ENCODE results near the gene AVPI1. TPM values are rescaled to one million over a fixed set of nuclear protein-coding genes. Genes with fewer than 3 reads are reported as not detected.

The AVPI1 gene
- total and polyA plus RNA-seq, 4 donors = 6.6 to 22.1 (median 11.9) TPM

DNA sequence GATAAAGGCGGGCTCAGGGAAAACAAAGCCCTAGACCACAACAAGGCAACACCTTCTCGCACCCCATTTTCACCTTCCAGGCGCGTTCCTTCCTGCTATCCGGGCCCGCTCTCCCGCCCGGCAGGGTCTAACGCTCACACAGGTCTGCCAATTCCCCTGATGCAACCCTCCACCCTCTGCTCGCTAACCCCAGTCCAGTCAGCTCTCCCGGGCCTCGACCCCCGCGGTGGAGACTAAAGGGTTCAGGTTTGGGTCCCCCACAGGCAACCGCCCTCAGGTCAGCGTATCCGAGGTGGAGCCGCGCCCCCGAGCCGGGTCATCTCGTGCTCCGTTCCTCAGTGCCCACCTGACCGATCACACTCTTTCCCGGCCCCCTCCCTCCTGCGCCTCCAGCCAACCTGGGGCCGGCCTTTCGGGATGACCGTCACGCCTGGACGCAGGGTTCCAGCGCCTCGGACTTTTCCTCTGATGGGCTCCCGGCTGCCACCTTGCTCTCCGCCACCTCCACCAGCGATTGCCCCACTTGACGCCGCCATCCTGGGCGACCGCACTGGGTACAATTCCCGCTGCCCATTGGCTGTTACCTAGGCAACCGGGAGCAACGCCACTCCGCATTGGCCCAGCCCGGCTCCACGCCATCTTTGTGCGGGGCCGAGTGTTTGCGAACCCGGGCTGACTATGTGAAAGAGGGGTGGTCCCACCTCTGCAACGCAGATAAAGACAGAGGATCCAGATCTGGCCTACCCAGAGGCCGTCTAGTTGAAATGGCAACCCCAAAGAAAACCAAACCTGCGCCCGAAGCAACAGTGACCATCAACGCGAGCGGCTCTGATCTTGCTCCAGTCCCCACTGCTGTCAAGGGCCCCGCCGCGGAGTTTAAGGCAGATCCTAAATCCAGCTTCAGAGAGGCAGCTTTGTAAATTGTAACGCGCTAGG lies 53.8 kb downstream of the AVPI1 start, which contains the start of gene MORN4 (continued):
- TF ChIP-seq, protein P1, sequence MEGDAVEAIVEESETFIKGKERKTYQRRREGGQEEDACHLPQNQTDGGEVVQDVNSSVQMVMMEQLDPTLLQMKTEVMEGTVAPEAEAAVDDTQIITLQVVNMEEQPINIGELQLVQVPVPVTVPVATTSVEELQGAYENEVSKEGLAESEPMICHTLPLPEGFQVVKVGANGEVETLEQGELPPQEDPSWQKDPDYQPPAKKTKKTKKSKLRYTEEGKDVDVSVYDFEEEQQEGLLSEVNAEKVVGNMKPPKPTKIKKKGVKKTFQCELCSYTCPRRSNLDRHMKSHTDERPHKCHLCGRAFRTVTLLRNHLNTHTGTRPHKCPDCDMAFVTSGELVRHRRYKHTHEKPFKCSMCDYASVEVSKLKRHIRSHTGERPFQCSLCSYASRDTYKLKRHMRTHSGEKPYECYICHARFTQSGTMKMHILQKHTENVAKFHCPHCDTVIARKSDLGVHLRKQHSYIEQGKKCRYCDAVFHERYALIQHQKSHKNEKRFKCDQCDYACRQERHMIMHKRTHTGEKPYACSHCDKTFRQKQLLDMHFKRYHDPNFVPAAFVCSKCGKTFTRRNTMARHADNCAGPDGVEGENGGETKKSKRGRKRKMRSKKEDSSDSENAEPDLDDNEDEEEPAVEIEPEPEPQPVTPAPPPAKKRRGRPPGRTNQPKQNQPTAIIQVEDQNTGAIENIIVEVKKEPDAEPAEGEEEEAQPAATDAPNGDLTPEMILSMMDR (IDR thresholded peaks at IDR 0.05; ENCODE audit: low read depth, low read length, missing input control) = no peak

DNA sequence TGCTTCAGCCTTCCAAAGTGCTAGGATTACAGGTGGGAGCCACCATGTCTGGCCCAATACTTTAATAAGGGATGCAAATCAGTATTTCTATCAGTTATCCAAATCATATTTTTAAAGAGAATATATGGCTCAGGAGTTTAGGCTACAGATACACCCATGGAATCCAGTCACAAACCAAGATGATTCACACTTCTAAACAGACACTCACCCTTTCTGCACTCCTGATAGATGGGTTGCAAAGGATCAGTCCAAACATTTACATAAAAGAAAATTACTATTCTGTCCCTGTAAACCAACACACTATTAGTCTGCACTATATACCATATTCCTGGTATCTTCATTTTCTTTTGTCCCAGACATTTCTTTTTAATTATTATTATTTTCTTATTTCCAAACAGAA lies 55.9 kb downstream of the AVPI1 start:
- Histone ChIP-seq H3K9me3 (ENCODE audit: control insufficient read depth in 4 of 4, low read length in 3 of 4) (no peaks in the 10 kb centered on the region), H3K4me1 (ENCODE audit: control insufficient read depth in 4 of 4, insufficient read depth in 4 of 4, low read length in 3 of 4) (peaks cover 1 to 8% (median 6%) of the 10 kb centered on the region in 4 donors), H3K9ac (ENCODE audit: low read depth in 1 of 2, low read length in 2 of 2) (no peak overlapping the region), H3K27me3 (ENCODE audit: control insufficient read depth in 4 of 4, insufficient read depth in 4 of 4, low read length in 3 of 4) (no peaks in the 10 kb centered on the region), H3K27ac (ENCODE audit: low read depth in 1 of 2, low read length in 2 of 2) (no peak overlapping the region), H3K36me3 (ENCODE audit: control insufficient read depth in 4 of 4, insufficient read depth in 3 of 4, low read depth in 1 of 4, low read length in 3 of 4) (no peaks in the 10 kb centered on the region), H3K4me3 (ENCODE audit: low read depth in 1 of 3, low read length in 3 of 3) (no peak overlapping the region)
- TF ChIP-seq, protein P2, sequence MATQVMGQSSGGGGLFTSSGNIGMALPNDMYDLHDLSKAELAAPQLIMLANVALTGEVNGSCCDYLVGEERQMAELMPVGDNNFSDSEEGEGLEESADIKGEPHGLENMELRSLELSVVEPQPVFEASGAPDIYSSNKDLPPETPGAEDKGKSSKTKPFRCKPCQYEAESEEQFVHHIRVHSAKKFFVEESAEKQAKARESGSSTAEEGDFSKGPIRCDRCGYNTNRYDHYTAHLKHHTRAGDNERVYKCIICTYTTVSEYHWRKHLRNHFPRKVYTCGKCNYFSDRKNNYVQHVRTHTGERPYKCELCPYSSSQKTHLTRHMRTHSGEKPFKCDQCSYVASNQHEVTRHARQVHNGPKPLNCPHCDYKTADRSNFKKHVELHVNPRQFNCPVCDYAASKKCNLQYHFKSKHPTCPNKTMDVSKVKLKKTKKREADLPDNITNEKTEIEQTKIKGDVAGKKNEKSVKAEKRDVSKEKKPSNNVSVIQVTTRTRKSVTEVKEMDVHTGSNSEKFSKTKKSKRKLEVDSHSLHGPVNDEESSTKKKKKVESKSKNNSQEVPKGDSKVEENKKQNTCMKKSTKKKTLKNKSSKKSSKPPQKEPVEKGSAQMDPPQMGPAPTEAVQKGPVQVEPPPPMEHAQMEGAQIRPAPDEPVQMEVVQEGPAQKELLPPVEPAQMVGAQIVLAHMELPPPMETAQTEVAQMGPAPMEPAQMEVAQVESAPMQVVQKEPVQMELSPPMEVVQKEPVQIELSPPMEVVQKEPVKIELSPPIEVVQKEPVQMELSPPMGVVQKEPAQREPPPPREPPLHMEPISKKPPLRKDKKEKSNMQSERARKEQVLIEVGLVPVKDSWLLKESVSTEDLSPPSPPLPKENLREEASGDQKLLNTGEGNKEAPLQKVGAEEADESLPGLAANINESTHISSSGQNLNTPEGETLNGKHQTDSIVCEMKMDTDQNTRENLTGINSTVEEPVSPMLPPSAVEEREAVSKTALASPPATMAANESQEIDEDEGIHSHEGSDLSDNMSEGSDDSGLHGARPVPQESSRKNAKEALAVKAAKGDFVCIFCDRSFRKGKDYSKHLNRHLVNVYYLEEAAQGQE (IDR thresholded peaks at IDR 0.05) = no peak
- no peak for DNase-seq (ENCODE audit: low spot score)

DNA sequence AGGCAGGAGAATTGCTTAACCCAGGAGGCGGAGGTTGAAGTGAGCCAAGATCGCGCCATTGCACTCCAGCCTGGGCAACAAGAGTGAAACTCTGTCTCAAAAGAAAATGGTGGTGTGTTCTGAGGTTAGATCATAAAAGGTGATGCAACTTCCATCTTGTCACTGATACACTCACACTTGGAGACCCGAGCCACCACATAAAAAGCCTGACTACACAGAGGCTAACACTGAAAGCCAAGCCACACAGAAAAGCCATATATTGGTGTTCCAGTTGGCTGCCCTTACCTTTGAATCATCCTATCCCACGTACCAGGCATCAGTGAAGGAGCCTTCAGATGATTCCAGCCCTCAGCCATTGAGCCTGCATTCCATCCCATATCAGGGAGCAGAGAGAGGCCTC lies 57.8 kb downstream of the AVPI1 start:
- Histone ChIP-seq H3K27ac (ENCODE audit: low read depth in 1 of 2, low read length in 2 of 2) (no peak overlapping the region), H3K27me3 (ENCODE audit: control insufficient read depth in 4 of 4, insufficient read depth in 4 of 4, low read length in 3 of 4) (no peaks in the 10 kb centered on the region), H3K4me1 (ENCODE audit: control insufficient read depth in 4 of 4, insufficient read depth in 4 of 4, low read length in 3 of 4) (peaks cover 1 to 8% (median 6%) of the 10 kb centered on the region in 4 donors), H3K9ac (ENCODE audit: low read depth in 1 of 2, low read length in 2 of 2) (no peak overlapping the region), H3K9me3 (ENCODE audit: control insufficient read depth in 4 of 4, low read length in 3 of 4) (no peaks in the 10 kb centered on the region), H3K36me3 (ENCODE audit: control insufficient read depth in 4 of 4, insufficient read depth in 3 of 4, low read depth in 1 of 4, low read length in 3 of 4) (no peaks in the 10 kb centered on the region), H3K4me3 (ENCODE audit: low read depth in 1 of 3, low read length in 3 of 3) (no peak overlapping the region)
- TF ChIP-seq YY1 (IDR thresholded peaks at IDR 0.05) = no peak
- TF ChIP-seq, protein P3, sequence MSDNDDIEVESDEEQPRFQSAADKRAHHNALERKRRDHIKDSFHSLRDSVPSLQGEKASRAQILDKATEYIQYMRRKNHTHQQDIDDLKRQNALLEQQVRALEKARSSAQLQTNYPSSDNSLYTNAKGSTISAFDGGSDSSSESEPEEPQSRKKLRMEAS (IDR thresholded peaks at IDR 0.05) = no peak
- TF ChIP-seq, protein P4, sequence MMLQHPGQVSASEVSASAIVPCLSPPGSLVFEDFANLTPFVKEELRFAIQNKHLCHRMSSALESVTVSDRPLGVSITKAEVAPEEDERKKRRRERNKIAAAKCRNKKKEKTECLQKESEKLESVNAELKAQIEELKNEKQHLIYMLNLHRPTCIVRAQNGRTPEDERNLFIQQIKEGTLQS (IDR thresholded peaks at IDR 0.05) = no peak
- no peak for TF ChIP-seq RAD21 (IDR thresholded peaks at IDR 0.05)
- TF ChIP-seq JUND (IDR thresholded peaks at IDR 0.05) = no peak
- no peak for TF ChIP-seq SP1 (IDR thresholded peaks at IDR 0.05)
- no peak for TF ChIP-seq RXRA (IDR thresholded peaks at IDR 0.05)
- no peak for TF ChIP-seq TAF1 (conservative IDR thresholded peaks at IDR 0.05)
- no peak for TF ChIP-seq NR2F2 (IDR thresholded peaks at IDR 0.05)
- TF ChIP-seq, protein P2 (IDR thresholded peaks at IDR 0.05) = no peak
- TF ChIP-seq FOXA1 (IDR thresholded peaks at IDR 0.05) = no peak
- TF ChIP-seq EGR1 (IDR thresholded peaks at IDR 0.05; ENCODE audit: low read depth in 2 of 2) = no peak
- no peak for TF ChIP-seq HNF4G (IDR thresholded peaks at IDR 0.05)
- no peak for TF ChIP-seq GABPA (IDR thresholded peaks at IDR 0.05 in 1 of 2, conservative IDR thresholded peaks at IDR 0.05 in 1 of 2)
- TF ChIP-seq, protein P5, sequence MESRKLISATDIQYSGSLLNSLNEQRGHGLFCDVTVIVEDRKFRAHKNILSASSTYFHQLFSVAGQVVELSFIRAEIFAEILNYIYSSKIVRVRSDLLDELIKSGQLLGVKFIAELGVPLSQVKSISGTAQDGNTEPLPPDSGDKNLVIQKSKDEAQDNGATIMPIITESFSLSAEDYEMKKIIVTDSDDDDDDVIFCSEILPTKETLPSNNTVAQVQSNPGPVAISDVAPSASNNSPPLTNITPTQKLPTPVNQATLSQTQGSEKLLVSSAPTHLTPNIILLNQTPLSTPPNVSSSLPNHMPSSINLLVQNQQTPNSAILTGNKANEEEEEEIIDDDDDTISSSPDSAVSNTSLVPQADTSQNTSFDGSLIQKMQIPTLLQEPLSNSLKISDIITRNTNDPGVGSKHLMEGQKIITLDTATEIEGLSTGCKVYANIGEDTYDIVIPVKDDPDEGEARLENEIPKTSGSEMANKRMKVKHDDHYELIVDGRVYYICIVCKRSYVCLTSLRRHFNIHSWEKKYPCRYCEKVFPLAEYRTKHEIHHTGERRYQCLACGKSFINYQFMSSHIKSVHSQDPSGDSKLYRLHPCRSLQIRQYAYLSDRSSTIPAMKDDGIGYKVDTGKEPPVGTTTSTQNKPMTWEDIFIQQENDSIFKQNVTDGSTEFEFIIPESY (IDR thresholded peaks at IDR 0.05) = no peak
- no peak for TF ChIP-seq HNF4A (conservative IDR thresholded peaks at IDR 0.05)
- no peak for DNase-seq (ENCODE audit: low spot score)
- 95% methylated on average over 5 of the region's 5 CpGs for WGBS

All from liver (tissue), 9 donors.